Measurements from ENCODE around the gene GSTO1.

The GSTO1 gene

DNA sequence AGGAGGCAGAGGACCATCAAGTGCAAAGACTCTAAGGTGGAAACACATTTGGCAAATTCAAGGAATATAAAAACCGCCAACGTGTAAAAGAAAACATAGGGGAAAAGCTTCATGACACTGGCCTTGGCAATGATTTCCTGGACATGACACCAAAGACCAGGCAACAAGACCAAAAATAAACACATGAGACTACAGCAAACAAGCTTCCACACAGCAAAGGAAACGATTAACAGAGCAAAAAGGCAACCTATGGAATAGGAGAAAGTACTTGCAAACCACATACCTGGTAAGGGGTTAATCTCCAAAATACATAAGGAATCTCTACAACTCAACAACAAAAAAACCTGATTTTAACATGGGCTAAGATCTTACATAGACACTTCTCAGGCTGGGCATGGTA is 3.5 kb downstream of the GSTO1 start:
- no peak for TF ChIP-seq CTCF (IDR thresholded peaks at IDR 0.05; ENCODE audit: low read depth, low read length)
- DNase-seq (ENCODE audit: extremely low read depth, low read depth): no peak

- no peak for DNase-seq (ENCODE audit: extremely low read depth, low read depth)
- TF ChIP-seq CTCF (IDR thresholded peaks at IDR 0.05; ENCODE audit: low read depth, low read length): no peak
Observed at GRCh38 chr10:104259456-104259855, 4.8 kb downstream of the GSTO1 start.

DNA sequence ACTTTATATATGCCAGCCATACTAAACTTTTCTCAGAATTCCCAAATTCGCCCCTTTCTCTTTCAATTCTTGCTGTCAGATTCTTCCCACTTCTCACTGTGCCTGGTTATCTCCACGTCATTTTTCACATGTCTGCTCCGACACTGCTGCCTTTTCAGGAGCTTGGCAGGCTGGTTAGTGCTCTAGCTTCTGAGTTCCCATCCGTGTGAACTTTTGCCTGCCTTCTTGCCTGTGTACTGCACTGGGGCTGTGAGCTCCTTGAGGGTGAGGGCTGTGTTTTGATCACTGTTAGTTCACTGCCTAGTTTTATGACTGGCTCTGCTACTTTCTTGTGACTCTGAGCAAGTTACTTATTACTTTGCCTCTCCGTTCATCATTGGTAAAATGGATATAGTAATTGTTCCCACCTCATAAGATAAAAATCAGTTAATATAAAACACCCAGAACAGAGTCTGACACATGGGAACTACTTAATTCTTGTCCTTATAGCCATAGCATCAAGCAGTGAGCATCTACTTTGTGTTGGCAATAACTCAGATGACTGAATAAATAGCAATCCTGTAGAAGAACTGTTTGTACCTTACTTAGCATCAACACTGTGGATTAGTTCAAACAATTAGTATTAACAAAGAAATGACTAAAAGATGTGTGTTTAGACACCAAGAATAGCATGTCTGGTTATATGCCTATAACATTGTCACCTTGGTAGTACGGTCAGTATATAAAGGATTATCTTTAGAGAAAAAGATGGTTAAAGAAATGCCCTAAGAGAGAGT is 5.5 kb downstream of the GSTO1 start:
- no peak for DNase-seq (ENCODE audit: extremely low read depth, low read depth)
- TF ChIP-seq CTCF (IDR thresholded peaks at IDR 0.05; ENCODE audit: low read depth, low read length): no peak

DNA sequence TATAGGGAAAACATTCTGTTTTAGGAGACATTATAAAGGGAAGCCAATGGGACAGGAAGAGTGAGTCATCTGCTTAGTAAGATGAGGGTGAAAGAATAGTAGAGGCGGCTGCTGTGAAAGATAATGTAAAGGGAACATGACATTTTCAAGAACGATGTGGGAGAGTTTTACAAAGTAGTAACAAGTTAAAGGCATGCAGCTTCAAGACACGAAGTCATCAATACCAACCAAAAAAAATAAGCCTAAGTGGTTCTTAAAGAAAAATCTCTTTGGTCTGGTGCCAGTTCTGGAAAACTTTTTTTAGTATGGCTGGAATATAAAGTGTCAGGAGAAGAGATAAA is 6.1 kb downstream of the GSTO1 start:
- no peak for TF ChIP-seq CTCF (IDR thresholded peaks at IDR 0.05; ENCODE audit: low read depth, low read length)
- no peak for DNase-seq (ENCODE audit: extremely low read depth, low read depth)

GRCh38 chr10:104262055-104262454 is 7.4 kb downstream of the GSTO1 start:
- no peak for TF ChIP-seq CTCF (IDR thresholded peaks at IDR 0.05; ENCODE audit: low read depth, low read length)
- DNase-seq (ENCODE audit: extremely low read depth, low read depth): no peak

- no peak for DNase-seq (ENCODE audit: extremely low read depth, low read depth)
- no peak for TF ChIP-seq CTCF (IDR thresholded peaks at IDR 0.05; ENCODE audit: low read depth, low read length)
Observed at GRCh38 chr10:104264783-104265182, 10.1 kb downstream of the GSTO1 start.

DNA sequence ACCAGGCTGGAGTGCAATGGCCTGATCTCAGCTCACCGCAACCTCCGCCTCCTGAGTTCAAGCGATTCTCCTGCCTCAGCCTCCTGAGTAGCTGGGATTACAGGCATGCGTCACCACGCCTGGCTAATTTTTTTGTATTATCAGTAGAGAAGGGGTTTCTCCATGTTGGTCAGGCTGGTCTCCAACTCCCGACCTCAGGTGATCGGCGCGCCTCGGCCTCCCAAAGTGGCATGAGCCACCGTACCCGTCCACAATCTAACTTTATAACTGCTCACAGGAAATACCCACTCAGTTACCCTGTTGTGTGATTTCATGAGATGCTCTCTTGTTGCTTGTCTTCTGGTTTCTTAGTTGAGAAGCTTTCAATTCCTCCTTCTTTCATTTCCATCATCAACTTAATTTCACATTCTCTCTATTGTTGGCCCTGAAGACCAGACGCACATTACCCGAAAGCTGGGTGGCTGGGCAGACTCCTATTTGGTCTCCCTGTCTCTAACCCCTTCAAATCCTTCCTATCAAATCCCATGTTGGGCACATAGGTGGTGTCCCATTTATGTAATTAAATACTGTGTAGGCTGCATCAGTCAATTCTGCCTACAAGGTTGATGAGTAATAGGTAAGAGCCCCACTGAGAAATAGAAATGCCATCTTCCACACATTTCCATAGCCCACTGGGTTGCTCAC is 13.2 kb downstream of the GSTO1 start:
- TF ChIP-seq CTCF (IDR thresholded peaks at IDR 0.05; ENCODE audit: low read depth, low read length): no peak
- no peak for DNase-seq (ENCODE audit: extremely low read depth, low read depth)
